Body of pancreas (tissue), 4 donors: ENCODE data around the gene SELENOO. TPM values are rescaled to one million over a fixed set of nuclear protein-coding genes. Genes with fewer than 3 reads are reported as not detected.

Experiments
- ATAC-seq: fragments of 150-250 bp; one replicate; pipeline ENCODE4 v1.9.1; 2016
- DNase-seq, 4 donors: peaks; one replicate each; pipeline ENCODE4 v3.0.0-alpha.2; 2019
- H3K27ac ChIP-seq, 4 donors: fragments of 200-600 bp; sonication (generic); 1 replicate in 3 of 4; 2 replicates in 1 of 4; pipeline versions ENCODE4 v1.5.1 to v1.6.1; 2016 to 2019; ENCODE audit warnings: mild to moderate bottlenecking in 1 of 4, mixed read lengths in 1 of 4, moderate library complexity in 1 of 4
- H3K27me3 ChIP-seq, 2 donors: fragments of 200-600 bp; sonication (generic); one replicate each; pipeline ENCODE4 v1.6.0; 2016; ENCODE audit warnings: mild to moderate bottlenecking in 1 of 2
- H3K36me3 ChIP-seq, 2 donors: fragments of 200-600 bp; sonication (generic); replicated peaks in 1 of 2; 2 replicates each; pipeline ENCODE4 v1.5.1; 2016; ENCODE audit warnings: low read depth in 2 of 2; ENCODE audit not compliant: insufficient read depth in 1 of 2
- H3K4me1 ChIP-seq: fragments of 200-600 bp; sonication (generic); one replicate; pipeline ENCODE4 v1.6.0; 2016
- H3K4me3 ChIP-seq, 2 donors: fragments of 200-600 bp; sonication (generic); 1 replicate in 1 of 2; 2 replicates in 1 of 2; pipeline ENCODE4 v1.5.1; 2016 to 2019
- H3K9me3 ChIP-seq, 3 donors: fragments of 200-600 bp; sonication (generic); 1 replicate in 2 of 3; 2 replicates in 1 of 3; pipeline ENCODE4 v1.5.1; 2016
- POLR2A ChIP-seq, 3 donors: fragments of 450-650 bp; IDR thresholded peaks; one replicate each; pipeline ENCODE4 v1.6.1; 2016; ENCODE audit warnings: antibody characterized with exemption in 3 of 3, mild to moderate bottlenecking in 2 of 3
- WGBS, 2 donors: methylation state at CpG; one replicate each; pipeline ENCODE4 v1.1.5; 2017; 5-methylcytosine and 5-hydroxymethylcytosine counted together
- intact Hi-C: fragments of 100-400 bp; cut with DNase I; formaldehyde crosslinking; loops from one replicate; pipeline ENCODE4 v1.15.1; 2023
- total RNA-seq, 2 donors: library from RNA; depleted of rRNA; stranded (reverse); fragments of >200 nt; gene quantifications; one replicate each; pipeline ENCODE4 v1.1.0, GENCODE V29; 2016
- TF ChIP-seq, protein P1 (sequence below), 7 experiments: fragments of 450-650 bp in 4 of 7; fragments of 200-600 bp in 3 of 7; sonication (generic) in 3 of 7; IDR thresholded peaks; one replicate each; pipeline ENCODE4 v1.5.1; 2016 to 2019; ENCODE audit warnings: antibody characterized with exemption in 7 of 7

Gene SELENOO
- total RNA-seq, 2 donors from 2014 or later, result 23.6 to 57.4 TPM

DNA sequence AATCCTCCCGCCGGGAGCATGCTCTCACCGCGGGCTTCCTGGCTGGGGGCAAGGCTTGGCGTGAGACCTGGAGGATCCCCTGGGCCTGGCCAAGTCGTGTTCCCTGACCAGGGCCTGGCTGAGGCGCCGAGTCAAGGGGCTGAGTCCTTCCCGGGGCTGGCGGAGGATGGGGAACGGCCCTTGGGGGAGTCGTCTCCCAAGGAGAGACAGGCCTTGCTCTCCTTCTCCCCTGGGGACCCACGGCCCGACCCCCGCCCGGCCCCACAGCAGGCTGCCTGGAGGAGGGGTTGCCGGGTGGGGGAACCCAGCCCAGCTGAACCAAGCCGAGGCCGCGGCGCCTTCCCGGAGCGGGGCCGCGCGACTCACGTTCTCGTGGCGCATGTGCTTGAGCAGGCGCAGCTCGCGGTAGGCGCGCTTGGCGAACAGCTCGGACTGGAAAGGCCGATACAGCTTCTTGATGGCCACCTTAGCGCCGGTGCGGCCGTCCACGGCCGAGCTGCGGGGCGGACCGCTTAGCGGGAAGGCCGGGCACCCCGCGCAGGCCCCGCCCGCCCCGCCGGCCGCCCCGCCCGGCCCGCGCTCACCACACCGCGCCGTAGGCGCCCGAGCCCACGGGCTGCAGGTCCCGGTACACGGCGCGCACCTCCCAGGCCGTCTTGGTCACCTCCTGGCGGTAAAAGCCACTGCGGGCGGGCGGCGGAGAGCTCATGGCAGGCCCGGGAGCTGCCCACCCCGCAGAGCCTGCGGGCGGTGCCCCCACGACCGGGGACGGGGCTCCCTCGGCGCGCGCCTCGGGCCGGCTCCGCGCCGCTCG, 60.2 kb downstream of the SELENOO start:
- DNase-seq (peak in 2 of 4 donors; percentile 51 to 53), ATAC-seq (peak; percentile 38)
- WGBS, 2 donors, result 3% methylated on average over 52 of the region's 92 CpGs; no CpG with 5 or more reads in 1 of the 2 donors
- Histone ChIP-seq H3K4me3 (no peak overlapping the region), H3K27ac (no peak overlapping the region), H3K27me3 (peaks cover 0 to 4% of the 10 kb centered on the region in 2 donors), H3K9me3 (no peaks in the 10 kb centered on the region), H3K4me1 (peaks cover 16% of the 10 kb centered on the region), H3K36me3 (no peaks in the 10 kb centered on the region)
- intact Hi-C loops, result no loop called here
- no peak for TF ChIP-seq POLR2A (IDR thresholded peaks at IDR 0.05)
- TF ChIP-seq, protein P1, sequence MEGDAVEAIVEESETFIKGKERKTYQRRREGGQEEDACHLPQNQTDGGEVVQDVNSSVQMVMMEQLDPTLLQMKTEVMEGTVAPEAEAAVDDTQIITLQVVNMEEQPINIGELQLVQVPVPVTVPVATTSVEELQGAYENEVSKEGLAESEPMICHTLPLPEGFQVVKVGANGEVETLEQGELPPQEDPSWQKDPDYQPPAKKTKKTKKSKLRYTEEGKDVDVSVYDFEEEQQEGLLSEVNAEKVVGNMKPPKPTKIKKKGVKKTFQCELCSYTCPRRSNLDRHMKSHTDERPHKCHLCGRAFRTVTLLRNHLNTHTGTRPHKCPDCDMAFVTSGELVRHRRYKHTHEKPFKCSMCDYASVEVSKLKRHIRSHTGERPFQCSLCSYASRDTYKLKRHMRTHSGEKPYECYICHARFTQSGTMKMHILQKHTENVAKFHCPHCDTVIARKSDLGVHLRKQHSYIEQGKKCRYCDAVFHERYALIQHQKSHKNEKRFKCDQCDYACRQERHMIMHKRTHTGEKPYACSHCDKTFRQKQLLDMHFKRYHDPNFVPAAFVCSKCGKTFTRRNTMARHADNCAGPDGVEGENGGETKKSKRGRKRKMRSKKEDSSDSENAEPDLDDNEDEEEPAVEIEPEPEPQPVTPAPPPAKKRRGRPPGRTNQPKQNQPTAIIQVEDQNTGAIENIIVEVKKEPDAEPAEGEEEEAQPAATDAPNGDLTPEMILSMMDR (IDR thresholded peaks at IDR 0.05), result no peak

DNA sequence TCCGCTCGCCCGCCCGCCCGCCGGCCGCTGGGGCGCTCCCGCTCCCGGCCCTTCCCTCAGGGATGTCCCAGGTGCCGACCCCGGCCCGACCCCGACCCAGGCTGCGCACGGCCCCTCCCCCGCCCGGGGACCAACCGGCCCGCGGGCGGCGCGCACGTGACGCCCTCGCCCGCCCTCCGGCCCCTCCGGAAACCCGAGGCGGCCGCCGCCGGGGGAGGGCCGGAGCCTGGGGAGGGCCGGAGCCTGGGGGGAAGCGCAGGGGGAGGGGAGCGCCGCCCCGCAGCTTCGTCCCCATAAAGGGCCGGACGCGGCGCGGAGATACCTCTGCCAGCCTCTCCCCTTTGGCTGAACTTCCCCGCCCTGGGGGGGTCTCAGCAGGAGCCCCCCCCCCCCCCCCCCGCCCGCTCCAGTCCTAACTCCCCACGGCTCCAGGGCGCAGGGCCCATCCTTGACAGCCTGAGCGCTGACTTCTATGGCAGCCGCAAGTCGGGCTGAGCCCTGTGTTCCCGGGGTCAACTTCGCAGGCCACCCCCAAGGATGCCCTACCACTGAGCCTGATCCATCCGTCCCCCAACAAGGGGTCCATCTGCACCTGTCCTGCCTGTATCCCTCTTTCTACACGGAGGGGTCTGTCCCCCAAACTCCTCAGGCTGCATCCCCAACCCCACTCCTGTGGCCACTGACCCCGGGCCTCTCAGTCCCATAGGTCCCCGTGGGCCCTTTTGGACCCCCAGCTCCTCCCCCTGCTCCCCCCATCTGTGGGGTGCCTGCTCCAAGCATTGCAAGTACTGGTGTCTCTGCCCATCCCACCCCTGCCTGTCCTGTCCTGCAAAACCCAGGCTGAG, 61.0 kb downstream of the SELENOO start, which contains the start of gene MAPK12:
MAPK12 (minus strand) TSS at position 69 of the 845 bp plus-strand sequence. CDS start 174 bp downstream, outside the sequence.
- Histone ChIP-seq H3K4me3 (no peak within 1 kb of the TSS), H3K9me3 (no peaks in the 10 kb centered on the region), H3K27ac (no peak within 1 kb of the TSS), H3K4me1 (peaks cover 18% of the 10 kb centered on the region), H3K27me3 (peaks cover 0 to 4% of the 10 kb centered on the region in 2 donors), H3K36me3 (no peaks in the 10 kb centered on the region)
- ATAC-seq (peak; percentile 11), DNase-seq (no peak)
- WGBS, 2 donors, result 1 to 5% methylated on average over 8 to 43 of the region's 61 CpGs
- TF ChIP-seq, protein P1 (IDR thresholded peaks at IDR 0.05), result no peak
- no peak for TF ChIP-seq POLR2A (IDR thresholded peaks at IDR 0.05)
- intact Hi-C loops, result no loop called here

GRCh38 chr22:50262460-50262911, 61.7 kb downstream of the SELENOO start:
- no peak overlapping the region for H3K27ac ChIP-seq
- H3K36me3 ChIP-seq, result no peaks in the 10 kb centered on the region
- TF ChIP-seq POLR2A (IDR thresholded peaks at IDR 0.05), result no peak
- TF ChIP-seq, protein P1 (IDR thresholded peaks at IDR 0.05), result no peak
- no peak overlapping the region for H3K4me3 ChIP-seq
- no peaks in the 10 kb centered on the region for H3K9me3 ChIP-seq
- 42 to 80% methylated on average over 1 to 7 of the region's 7 CpGs for WGBS, 2 donors
- peaks cover 23% of the 10 kb centered on the region for H3K4me1 ChIP-seq
- DNase-seq (no peak), ATAC-seq (no peak)
- intact Hi-C loops, result no loop called here
- peaks cover 0 to 4% of the 10 kb centered on the region in 2 donors for H3K27me3 ChIP-seq

GRCh38 chr22:50262973-50263617, 62.3 kb downstream of the SELENOO start:
- no peak for DNase-seq
- Histone ChIP-seq H3K27ac (no peak overlapping the region), H3K4me3 (no peak overlapping the region), H3K36me3 (no peaks in the 10 kb centered on the region), H3K9me3 (no peaks in the 10 kb centered on the region), H3K27me3 (peaks cover 0 to 4% of the 10 kb centered on the region in 2 donors), H3K4me1 (peaks cover 23% of the 10 kb centered on the region)
- intact Hi-C loops, result no loop called here
- no peak for TF ChIP-seq POLR2A (IDR thresholded peaks at IDR 0.05)
- TF ChIP-seq, protein P1 (IDR thresholded peaks at IDR 0.05), result no peak
- no peak for ATAC-seq
- 51 to 54% methylated on average over 7 to 9 of the region's 9 CpGs for WGBS, 2 donors
